IMR-90 (cell line): Measurements from ENCODE around the gene PRR23C. TPM values are rescaled to one million over a fixed set of nuclear protein-coding genes. Genes with fewer than 3 reads are reported as not detected.

Experiments used
- ATAC-seq: fragments of 200-7000 bp; cut with Tn5 transposase; 2 replicates; pipeline ENCODE4 v1.9.1; 2020; ENCODE audit warnings: low read depth, mild to moderate bottlenecking, moderate library complexity
- BruUV-seq: library from RNA; stranded (reverse); fragments of 400-500 nt; replicated peaks from 2 replicates; lab custom pipeline; 2021; lab: Mats Ljungman, UMichigan
- CTCF ChIA-PET: fragments of 300-600 bp; formaldehyde crosslinking; extraction: SDS; loops from one replicate; lab custom pipeline; 2021; ENCODE audit warnings: antibody characterized with exemption; lab: Yijun Ruan, JAX
- POLR2A ChIA-PET: fragments of 300-600 bp; sonication (Branson Sonifier 250); formaldehyde crosslinking; loops from one replicate; lab custom pipeline; 2022; ENCODE audit warnings: antibody characterized with exemption; ENCODE audit not compliant: unreplicated experiment; lab: Charles Lee
- DNase-seq: peaks from one replicate; pipeline ENCODE4 v3.0.0; 2013
- H2AFZ ChIP-seq: replicated peaks from 2 replicates; pipeline ENCODE3; 2013; ENCODE audit warnings: low read length, mild to moderate bottlenecking; ENCODE audit not compliant: poor library complexity
- H2AK5ac ChIP-seq: 2 replicates; pipeline ENCODE4 v1.6.1; 2013; ENCODE audit warnings: low read depth, low read length, inconsistent platforms
- H2AK9ac ChIP-seq: replicated peaks from 2 replicates; pipeline ENCODE3; 2013; ENCODE audit warnings: mild to moderate bottlenecking, low read depth, low read length, moderate library complexity; ENCODE audit not compliant: poor library complexity
- H2BK120ac ChIP-seq: 2 replicates; pipeline ENCODE4 v1.6.1; 2013; ENCODE audit warnings: low read depth, low read length, inconsistent platforms
- H2BK15ac ChIP-seq: 3 replicates; pipeline ENCODE4 v1.6.1; 2013; ENCODE audit warnings: low read depth, low read length, inconsistent platforms
- H2BK20ac ChIP-seq: 2 replicates; pipeline ENCODE4 v1.6.1; 2013; ENCODE audit warnings: low read depth, mild to moderate bottlenecking, inconsistent platforms, low read length, moderate library complexity
- H2BK5ac ChIP-seq: 2 replicates; pipeline ENCODE4 v1.6.1; 2013; ENCODE audit warnings: mild to moderate bottlenecking, low read depth, low read length, inconsistent platforms; ENCODE audit not compliant: poor library complexity, severe bottlenecking
- H3K14ac ChIP-seq: replicated peaks from 2 replicates; pipeline ENCODE4 v1.6.1; 2013; ENCODE audit warnings: low read depth, low read length, inconsistent platforms
- H3K18ac ChIP-seq: 2 replicates; pipeline ENCODE4 v1.6.1; 2013; ENCODE audit warnings: low read depth, low read length, control low read depth
- H3K23ac ChIP-seq: 2 replicates; pipeline ENCODE4 v1.6.1; 2013; ENCODE audit warnings: low read depth, low read length, inconsistent platforms
- H3K27ac ChIP-seq: 2 replicates; pipeline ENCODE4 v1.5.1; 2013; ENCODE audit warnings: mild to moderate bottlenecking, control low read depth, low read length; ENCODE audit not compliant: insufficient read depth
- H3K27me3 ChIP-seq: 2 replicates; pipeline ENCODE4 v1.6.1; 2013; ENCODE audit warnings: low read length; ENCODE audit not compliant: control insufficient read depth, insufficient read depth
- H3K36me3 ChIP-seq: 2 replicates; pipeline ENCODE4 v1.6.1; 2013; ENCODE audit warnings: low read length, mixed read lengths; ENCODE audit not compliant: control insufficient read depth, insufficient read depth
- H3K4ac ChIP-seq: 2 replicates; pipeline ENCODE4 v1.6.1; 2013; ENCODE audit warnings: low read depth, low read length, inconsistent platforms
- H3K4me1 ChIP-seq: 2 replicates; pipeline ENCODE4 v1.6.1; 2013; ENCODE audit warnings: low read length, mixed read lengths; ENCODE audit not compliant: control insufficient read depth, insufficient read depth
- H3K4me2 ChIP-seq: 2 replicates; pipeline ENCODE4 v1.6.1; 2013; ENCODE audit warnings: low read depth, mild to moderate bottlenecking, control low read depth, low read length, moderate library complexity
- H3K4me3 ChIP-seq: 2 replicates; pipeline ENCODE4 v1.5.1; 2013; ENCODE audit warnings: low read depth, mild to moderate bottlenecking, control low read depth, low read length, moderate library complexity; ENCODE audit not compliant: insufficient read depth
- H3K56ac ChIP-seq: 2 replicates; pipeline ENCODE4 v1.6.1; 2013; ENCODE audit warnings: low read length, inconsistent platforms; ENCODE audit not compliant: insufficient read depth; ENCODE audit errors: extremely low read depth
- H3K79me1 ChIP-seq, 2 experiments: 2 replicates each; pipeline ENCODE4 v1.6.1; 2013; ENCODE audit warnings: low read length in 2 of 2, inconsistent platforms in 1 of 2, low read depth in 1 of 2
- H3K9ac ChIP-seq: 2 replicates; pipeline ENCODE4 v1.6.1; 2013; ENCODE audit warnings: low read depth, low read length, control low read depth
- H3K9me1 ChIP-seq: 2 replicates; pipeline ENCODE4 v1.6.1; 2013; ENCODE audit warnings: low read length, inconsistent platforms; ENCODE audit not compliant: insufficient read depth
- H3K9me3 ChIP-seq: 2 replicates; pipeline ENCODE4 v1.6.1; 2013; ENCODE audit warnings: low read length; ENCODE audit not compliant: control insufficient read depth, insufficient read depth
- H4K20me1 ChIP-seq: 2 replicates; pipeline ENCODE4 v1.6.1; 2013; ENCODE audit warnings: low read length, inconsistent platforms; ENCODE audit not compliant: insufficient read depth
- H4K5ac ChIP-seq: 2 replicates; pipeline ENCODE4 v1.6.1; 2013; ENCODE audit warnings: mild to moderate bottlenecking, low read depth, low read length, control low read depth
- H4K8ac ChIP-seq, 2 experiments: 2 replicates each; pipeline ENCODE4 v1.6.1; 2013; ENCODE audit warnings: low read depth in 2 of 2, low read length in 2 of 2, control low read depth in 1 of 2, inconsistent platforms in 1 of 2
- H4K91ac ChIP-seq: 2 replicates; pipeline ENCODE4 v1.6.1; 2013; ENCODE audit warnings: low read depth, low read length, inconsistent platforms; ENCODE audit not compliant: insufficient read depth
- BHLHE40 ChIP-seq: fragments of 150-350 bp; IDR thresholded peaks from 2 replicates; pipeline ENCODE4 v1.6.1; 2016; ENCODE audit warnings: mild to moderate bottlenecking, low read depth, low read length
- CEBPB ChIP-seq: IDR thresholded peaks from 2 replicates; pipeline ENCODE4 v1.6.1; 2012; ENCODE audit warnings: low read depth, low read length, improper control_type of control experiment
- CHD1 ChIP-seq: IDR thresholded peaks from 2 replicates; pipeline ENCODE4 v1.6.1; 2012; ENCODE audit warnings: low read depth, low read length, improper control_type of control experiment
- FOS ChIP-seq: fragments of 150-350 bp; IDR thresholded peaks from 2 replicates; pipeline ENCODE4 v1.6.1; 2016; ENCODE audit warnings: low read depth, low read length
- MAFK ChIP-seq: IDR thresholded peaks from 2 replicates; pipeline ENCODE4 v1.6.1; 2012; ENCODE audit warnings: low read depth, low read length, improper control_type of control experiment
- MAZ ChIP-seq: IDR thresholded peaks from 2 replicates; pipeline ENCODE4 v1.6.1; 2012; ENCODE audit warnings: low read depth, mild to moderate bottlenecking, low read length, improper control_type of control experiment, moderate library complexity, borderline replicate concordance
- MXI1 ChIP-seq: IDR thresholded peaks from 2 replicates; pipeline ENCODE4 v1.6.1; 2012; ENCODE audit warnings: low read depth, mild to moderate bottlenecking, low read length, moderate library complexity, borderline replicate concordance
- NFE2L2 ChIP-seq: fragments of 150-350 bp; IDR thresholded peaks from 2 replicates; pipeline ENCODE4 v1.6.1; 2016; ENCODE audit warnings: low read depth, mild to moderate bottlenecking, low read length
- POLR2A ChIP-seq: IDR thresholded peaks from 2 replicates; pipeline ENCODE4 v1.6.1; 2012; ENCODE audit warnings: mild to moderate bottlenecking, low read depth, low read length
- RAD21 ChIP-seq: IDR thresholded peaks from 2 replicates; pipeline ENCODE4 v1.6.1; 2012; ENCODE audit warnings: low read length, improper control_type of control experiment
- RCOR1 ChIP-seq: IDR thresholded peaks from 2 replicates; pipeline ENCODE4 v1.6.1; 2012; ENCODE audit warnings: mild to moderate bottlenecking, low read length, improper control_type of control experiment; ENCODE audit not compliant: insufficient replicate concordance
- RFX5 ChIP-seq: IDR thresholded peaks from 2 replicates; pipeline ENCODE4 v1.8.0; 2012; ENCODE audit warnings: low read depth, mild to moderate bottlenecking, low read length, moderate library complexity
- SMC3 ChIP-seq: fragments of 150-350 bp; IDR thresholded peaks from 2 replicates; pipeline ENCODE4 v1.6.1; 2016; ENCODE audit warnings: low read depth, mild to moderate bottlenecking, antibody characterized with exemption, low read length, moderate library complexity
- WGBS, 2 experiments: methylation state at CpG; one replicate each; pipeline versions ENCODE4 v1.1.5 to v1.1.7; 2013; ENCODE audit warnings: missing lambda C conversion rate in 2 of 2; ENCODE audit not compliant: insufficient read length in 1 of 2; ENCODE audit errors: extremely low coverage in 2 of 2; 5-methylcytosine and 5-hydroxymethylcytosine counted together
- dilution Hi-C: fragments of 300-500 bp; cut with HindIII; formaldehyde crosslinking; loops from one replicate; pipeline ENCODE4 v1.14.3; 2018; ENCODE audit warnings: low sequenced_read_pairs; ENCODE audit not compliant: unreplicated experiment
- in situ Hi-C: fragments of 300-500 bp; cut with MboI; formaldehyde crosslinking; loops from 3 replicates; pipeline ENCODE4 v1.14.3; 2019; ENCODE audit warnings: low sequenced_read_pairs, inconsistent platforms, mixed read lengths
- intact Hi-C: fragments of 100-400 bp; cut with micrococcal nuclease; formaldehyde crosslinking; loops from 2 replicates; pipeline ENCODE4 v1.10.0; 2022
- polyA plus RNA-seq, 3 experiments: library from polyadenylated mRNA; depleted of rRNA; stranded (reverse); fragments of >200 nt; gene quantifications; 2 replicates each; pipeline ENCODE4 v1.2.3, GENCODE V29; 2012; ENCODE audit warnings: low replicate concordance in 1 of 3
- total RNA-seq: library from RNA; depleted of rRNA; stranded (reverse); fragments of >200 nt; gene quantifications from 2 replicates; pipeline ENCODE4 v1.2.3, GENCODE V29; 2012
- TF ChIP-seq, protein P1 (sequence below): fragments of 150-350 bp; IDR thresholded peaks from 2 replicates; pipeline ENCODE4 v1.6.1; 2016; ENCODE audit warnings: low read depth, mild to moderate bottlenecking, low read length, moderate library complexity, borderline replicate concordance
- TF ChIP-seq, protein P2 (sequence below): fragments of 150-350 bp; IDR thresholded peaks from 2 replicates; pipeline ENCODE4 v1.6.1; 2017; ENCODE audit warnings: mild to moderate bottlenecking, antibody characterized with exemption, low read length, low read depth

PRR23C gene
- total and polyA plus RNA-seq, 2 of the 4 experiments (the other 2 are of a cell fraction), result not detected

DNA sequence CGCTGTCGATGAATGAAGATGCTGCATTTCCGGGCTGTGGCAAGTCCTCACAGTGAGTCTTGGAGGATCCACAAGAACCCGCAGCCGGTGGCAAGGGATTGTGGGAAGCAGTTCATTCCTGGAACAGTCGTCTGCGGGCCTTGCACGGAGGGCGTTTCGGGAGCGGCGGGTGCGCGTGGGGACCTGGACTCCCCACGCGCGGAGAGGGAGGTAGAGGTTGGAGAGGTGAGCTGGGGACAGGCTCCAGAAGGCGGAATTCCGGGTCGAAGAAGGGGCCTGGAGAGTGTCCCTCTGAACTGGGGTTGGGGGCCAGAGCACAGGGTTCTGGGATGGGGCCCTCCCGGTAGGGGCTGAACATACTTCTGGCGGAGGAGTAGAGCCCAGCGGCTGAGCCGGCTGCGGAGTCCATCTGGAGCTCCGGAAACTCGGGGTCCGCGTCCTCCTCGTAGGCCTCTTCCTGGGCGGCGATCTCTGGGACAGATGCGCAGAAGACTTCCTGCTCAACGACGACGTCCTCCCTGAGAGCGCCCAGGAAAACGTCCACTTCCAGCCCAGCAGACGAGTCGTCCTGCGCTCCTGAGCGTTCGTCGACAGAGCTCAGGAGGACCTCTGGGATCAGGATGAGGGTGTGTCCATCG is 39.2 kb downstream of the PRR23C start:
- Histone ChIP-seq H2AK9ac (no peak overlapping the region), H3K4me3 (no peak overlapping the region), H3K27me3 (no peaks in the 10 kb centered on the region), H3K79me1 (no peaks in the 10 kb centered on the region), H3K14ac (no peak overlapping the region), H2BK120ac (no peak overlapping the region), H4K20me1 (no peaks in the 10 kb centered on the region), H3K18ac (no peak overlapping the region), H2BK15ac (no peak overlapping the region), H3K9ac (no peak overlapping the region), H3K4me1 (no peaks in the 10 kb centered on the region), H4K91ac (no peak overlapping the region), H3K9me3 (peaks cover 2% of the 10 kb centered on the region; the same call in 1 of the 2 replicates), H3K9me1 (no peaks in the 10 kb centered on the region), H3K23ac (no peak overlapping the region), H3K56ac (no peak overlapping the region), H3K4me2 (no peak overlapping the region), H3K27ac (no peak overlapping the region), H2BK5ac (no peak overlapping the region), H3K4ac (no peak overlapping the region), H3K36me3 (no peaks in the 10 kb centered on the region), H4K5ac (no peak overlapping the region), H2AFZ (no peak overlapping the region), H2AK5ac (no peak overlapping the region), H2BK20ac (no peak overlapping the region), H4K8ac (no peak overlapping the region)
- WGBS, 2 experiments, result 81% methylated on average over 29 of the region's 45 CpGs; no CpG with 5 or more reads in 1 of the 2 experiments
- POLR2A ChIA-PET, result no interaction called here
- ATAC-seq (no peak), DNase-seq (no peak)
- intact Hi-C loops (no loop called here), in situ Hi-C loops (no loop called here), dilution Hi-C loops (no loop called here)
- BruUV-seq, result no TSS peak
- CTCF ChIA-PET, result no interaction called here
- TF ChIP-seq MAFK (no peak), MXI1 (no peak), NFE2L2 (no peak), RAD21 (no peak), POLR2A (no peak), CEBPB (no peak), CHD1 (no peak), BHLHE40 (no peak), SMC3 (no peak), MAZ (no peak), RCOR1 (no peak), FOS (no peak), RFX5 (no peak)
- TF ChIP-seq, protein P1, sequence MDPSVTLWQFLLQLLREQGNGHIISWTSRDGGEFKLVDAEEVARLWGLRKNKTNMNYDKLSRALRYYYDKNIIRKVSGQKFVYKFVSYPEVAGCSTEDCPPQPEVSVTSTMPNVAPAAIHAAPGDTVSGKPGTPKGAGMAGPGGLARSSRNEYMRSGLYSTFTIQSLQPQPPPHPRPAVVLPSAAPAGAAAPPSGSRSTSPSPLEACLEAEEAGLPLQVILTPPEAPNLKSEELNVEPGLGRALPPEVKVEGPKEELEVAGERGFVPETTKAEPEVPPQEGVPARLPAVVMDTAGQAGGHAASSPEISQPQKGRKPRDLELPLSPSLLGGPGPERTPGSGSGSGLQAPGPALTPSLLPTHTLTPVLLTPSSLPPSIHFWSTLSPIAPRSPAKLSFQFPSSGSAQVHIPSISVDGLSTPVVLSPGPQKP, result no peak
- TF ChIP-seq, protein P2, sequence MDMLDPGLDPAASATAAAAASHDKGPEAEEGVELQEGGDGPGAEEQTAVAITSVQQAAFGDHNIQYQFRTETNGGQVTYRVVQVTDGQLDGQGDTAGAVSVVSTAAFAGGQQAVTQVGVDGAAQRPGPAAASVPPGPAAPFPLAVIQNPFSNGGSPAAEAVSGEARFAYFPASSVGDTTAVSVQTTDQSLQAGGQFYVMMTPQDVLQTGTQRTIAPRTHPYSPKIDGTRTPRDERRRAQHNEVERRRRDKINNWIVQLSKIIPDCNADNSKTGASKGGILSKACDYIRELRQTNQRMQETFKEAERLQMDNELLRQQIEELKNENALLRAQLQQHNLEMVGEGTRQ, result no peak
